Panc1 (cell line): ENCODE data around the gene CACNA1A. TPM values are rescaled to one million over a fixed set of nuclear protein-coding genes. Genes with fewer than 3 reads are reported as not detected.

Experiments used
- ATAC-seq: fragments of 200-7000 bp; cut with Tn5 transposase; 2 replicates; pipeline ENCODE4 v1.9.1; 2020; ENCODE audit warnings: mild to moderate bottlenecking, moderate library complexity
- BruUV-seq: library from RNA; stranded (reverse); fragments of 400-500 nt; replicated peaks from 2 replicates; lab custom pipeline; 2021; lab: Mats Ljungman, UMichigan
- CTCF ChIA-PET: fragments of 300-600 bp; sonication (Branson Sonifier 250); formaldehyde crosslinking; loops from one replicate; lab custom pipeline; 2022; ENCODE audit warnings: antibody characterized with exemption; lab: Charles Lee
- POLR2A ChIA-PET: fragments of 300-600 bp; sonication (Branson Sonifier 250); formaldehyde crosslinking; loops from one replicate; lab custom pipeline; 2022; ENCODE audit warnings: antibody characterized with exemption; lab: Charles Lee
- DNase-seq: peaks from one replicate; pipeline ENCODE4 v3.0.0-alpha.2; 2010; ENCODE audit warnings: low read depth, low spot score
- H3K27ac ChIP-seq: 2 replicates; pipeline ENCODE4 v1.5.1; 2011; ENCODE audit warnings: mild to moderate bottlenecking, low read length, inconsistent platforms
- H3K27me3 ChIP-seq: fragments of 200-500 bp; sonication (Bioruptor generic); 2 replicates; pipeline ENCODE4 v1.6.0; 2014; ENCODE audit warnings: low read length, inconsistent platforms; ENCODE audit not compliant: control insufficient read depth, insufficient read depth
- H3K36me3 ChIP-seq: fragments of 200-500 bp; sonication (Bioruptor generic); 2 replicates; pipeline ENCODE4 v1.5.1; 2014; ENCODE audit warnings: inconsistent platforms, mild to moderate bottlenecking, low read length, moderate library complexity; ENCODE audit not compliant: control insufficient read depth, insufficient read depth
- H3K4me1 ChIP-seq: 2 replicates; pipeline ENCODE4 v1.5.1; 2011; ENCODE audit warnings: inconsistent platforms, mild to moderate bottlenecking, low read length, moderate library complexity; ENCODE audit not compliant: control insufficient read depth, insufficient read depth
- H3K4me3 ChIP-seq, 2 experiments: 2 replicates each; pipeline ENCODE4 v1.5.1; 2011 to 2012; ENCODE audit warnings: low read depth in 2 of 2, low read length in 2 of 2, mild to moderate bottlenecking in 2 of 2, inconsistent platforms in 1 of 2, moderate library complexity in 1 of 2
- H3K9me3 ChIP-seq: fragments of 200-500 bp; sonication (Bioruptor generic); 2 replicates; pipeline ENCODE4 v1.5.1; 2014; ENCODE audit warnings: low read depth, mild to moderate bottlenecking, inconsistent platforms, low read length, moderate library complexity; ENCODE audit not compliant: control insufficient read depth, insufficient read depth
- POLR2AphosphoS5 ChIP-seq: IDR thresholded peaks from 2 replicates; pipeline ENCODE4 v1.6.1; 2012; ENCODE audit warnings: mild to moderate bottlenecking, low read depth, low read length, moderate library complexity
- REST ChIP-seq, 2 experiments: IDR thresholded peaks; 2 replicates each; pipeline ENCODE4 v1.6.1; 2011 to 2012; ENCODE audit warnings: low read depth in 2 of 2, control low read depth in 1 of 2, low read length in 1 of 2, mild to moderate bottlenecking in 1 of 2, moderate library complexity in 1 of 2; ENCODE audit not compliant: insufficient read depth in 1 of 2
- SIN3A ChIP-seq: IDR thresholded peaks from 2 replicates; pipeline ENCODE4 v1.6.1; 2012; ENCODE audit warnings: low read depth, mild to moderate bottlenecking, low read length, moderate library complexity, borderline replicate concordance; ENCODE audit not compliant: insufficient read depth
- TCF7L2 ChIP-seq: IDR thresholded peaks from 2 replicates; pipeline ENCODE4 v1.6.1; 2011; ENCODE audit warnings: mild to moderate bottlenecking, low read depth, low read length, inconsistent platforms
- in situ Hi-C: cut with HindIII; loops from 2 replicates; pipeline ENCODE4 v1.10.0; 2016; ENCODE audit warnings: low sequenced_read_pairs, low pct_unique_long_range_greater_than_20kb
- intact Hi-C: fragments of 100-400 bp; cut with micrococcal nuclease; formaldehyde crosslinking; loops from one replicate; pipeline ENCODE4 v1.10.0; 2022; ENCODE audit not compliant: unreplicated experiment
- total RNA-seq: library from RNA; stranded (reverse); gene quantifications from one replicate; pipeline ENCODE4 v1.2.1, GENCODE V29; 2021; ENCODE audit not compliant: unreplicated experiment
- TF ChIP-seq, protein P1 (sequence below): fragments of 450-650 bp; IDR thresholded peaks from 2 replicates; pipeline ENCODE4 v1.5.1; 2017; ENCODE audit warnings: mild to moderate bottlenecking

Gene CACNA1A
- total RNA-seq, 1 experiment from 2014 or later: 0.51 TPM

GRCh38 chr19:13381827-13382632 is 124.2 kb downstream of the CACNA1A start:
- in situ Hi-C loops (no loop called here), intact Hi-C loops (no loop called here)
- no peak for TF ChIP-seq SIN3A
- TF ChIP-seq POLR2AphosphoS5: no peak
- TF ChIP-seq, protein P1, sequence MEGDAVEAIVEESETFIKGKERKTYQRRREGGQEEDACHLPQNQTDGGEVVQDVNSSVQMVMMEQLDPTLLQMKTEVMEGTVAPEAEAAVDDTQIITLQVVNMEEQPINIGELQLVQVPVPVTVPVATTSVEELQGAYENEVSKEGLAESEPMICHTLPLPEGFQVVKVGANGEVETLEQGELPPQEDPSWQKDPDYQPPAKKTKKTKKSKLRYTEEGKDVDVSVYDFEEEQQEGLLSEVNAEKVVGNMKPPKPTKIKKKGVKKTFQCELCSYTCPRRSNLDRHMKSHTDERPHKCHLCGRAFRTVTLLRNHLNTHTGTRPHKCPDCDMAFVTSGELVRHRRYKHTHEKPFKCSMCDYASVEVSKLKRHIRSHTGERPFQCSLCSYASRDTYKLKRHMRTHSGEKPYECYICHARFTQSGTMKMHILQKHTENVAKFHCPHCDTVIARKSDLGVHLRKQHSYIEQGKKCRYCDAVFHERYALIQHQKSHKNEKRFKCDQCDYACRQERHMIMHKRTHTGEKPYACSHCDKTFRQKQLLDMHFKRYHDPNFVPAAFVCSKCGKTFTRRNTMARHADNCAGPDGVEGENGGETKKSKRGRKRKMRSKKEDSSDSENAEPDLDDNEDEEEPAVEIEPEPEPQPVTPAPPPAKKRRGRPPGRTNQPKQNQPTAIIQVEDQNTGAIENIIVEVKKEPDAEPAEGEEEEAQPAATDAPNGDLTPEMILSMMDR: no peak
- TF ChIP-seq TCF7L2: no peak
- TF ChIP-seq REST (IDR thresholded peaks at IDR 0.05; ENCODE audit: insufficient read depth in 1 of 2, low read depth in 2 of 2, low read length in 1 of 2): no peak
- no TSS peak for BruUV-seq
- ChIA-PET CTCF (no interaction called here), POLR2A (no interaction called here)
- H3K27ac ChIP-seq: no peak overlapping the region
- H3K9me3 ChIP-seq: no peaks in the 10 kb centered on the region
- no peak for ATAC-seq
- DNase-seq: no peak
- no peaks in the 10 kb centered on the region for H3K27me3 ChIP-seq
- no peak overlapping the region for H3K4me3 ChIP-seq
- H3K36me3 ChIP-seq: no peaks in the 10 kb centered on the region
- H3K4me1 ChIP-seq: no peaks in the 10 kb centered on the region

DNA sequence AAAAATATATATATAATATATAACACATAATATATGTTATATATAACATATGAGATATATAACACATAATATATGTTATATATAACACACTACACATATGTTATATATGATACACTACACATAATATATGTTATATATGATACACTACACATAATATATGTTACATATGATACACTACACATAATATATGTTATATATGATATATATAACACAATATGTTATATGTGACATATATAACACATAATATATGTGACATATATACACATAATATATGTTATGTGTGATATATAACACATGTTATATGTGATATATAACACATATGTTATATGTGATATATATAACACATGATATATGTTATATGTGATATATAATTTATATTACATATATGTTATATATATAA is 129.7 kb downstream of the CACNA1A start:
- ATAC-seq: no peak
- POLR2A ChIA-PET: interaction anchor here (0.6 kb wide), 1 partner anchor 397 kb away, joined by 5 read pairs; no protein-coding TSS in a partner anchor
- intact Hi-C loops (no loop called here), in situ Hi-C loops (no loop called here)
- DNase-seq: no peak
- no TSS peak for BruUV-seq
- no peaks in the 10 kb centered on the region for H3K27me3 ChIP-seq
- TF ChIP-seq, protein P1: no peak
- TF ChIP-seq SIN3A: no peak
- no peak for TF ChIP-seq REST (IDR thresholded peaks at IDR 0.05; ENCODE audit: insufficient read depth in 1 of 2, low read depth in 2 of 2, low read length in 1 of 2)
- no peak for TF ChIP-seq POLR2AphosphoS5
- TF ChIP-seq TCF7L2: no peak
- no peaks in the 10 kb centered on the region for H3K4me1 ChIP-seq
- H3K27ac ChIP-seq: no peak overlapping the region
- CTCF ChIA-PET: no interaction called here
- H3K4me3 ChIP-seq: no peak overlapping the region
- H3K9me3 ChIP-seq: no peaks in the 10 kb centered on the region
- H3K36me3 ChIP-seq: no peaks in the 10 kb centered on the region
